Activated naive CD8-positive, alpha-beta T cell treated with anti-CD3 and anti-CD28 coated beads for 36 hours (primary cell): ENCODE results near the gene PKN1. TPM values are rescaled to one million over a fixed set of nuclear protein-coding genes. Genes with fewer than 3 reads are reported as not detected.
"Not testable (repeated sequence)": the region's sequence is repeated elsewhere in the genome, so short reads cannot be mapped to it uniquely, and the experiment has no call there.

Source experiments
- DNase-seq: peaks from one replicate; pipeline ENCODE4 v3.0.0; 2021
- H3K27ac Mint-ChIP-seq: one replicate; pipeline ENCODE4 v1.8.0; 2022; ENCODE audit warnings: mild to moderate bottlenecking, moderate library complexity, mixed read lengths
- H3K27me3 Mint-ChIP-seq: one replicate; pipeline ENCODE4 v1.8.0; 2022; ENCODE audit warnings: mild to moderate bottlenecking, mixed read lengths
- H3K36me3 Mint-ChIP-seq: one replicate; pipeline ENCODE4 v1.8.0; 2021; ENCODE audit warnings: mild to moderate bottlenecking, mixed read lengths
- H3K4me1 Mint-ChIP-seq: one replicate; pipeline ENCODE4 v1.8.0; 2021; ENCODE audit warnings: mixed read lengths
- H3K4me3 Mint-ChIP-seq: one replicate; pipeline ENCODE4 v1.8.0; 2022; ENCODE audit warnings: mild to moderate bottlenecking, moderate library complexity, mixed read lengths
- H3K9me3 Mint-ChIP-seq: one replicate; pipeline ENCODE4 v1.8.0; 2022; ENCODE audit warnings: mixed read lengths
- total RNA-seq, 2 experiments: library from RNA; stranded (reverse); gene quantifications; one replicate each; pipeline ENCODE4 v1.2.3, GENCODE V29; 2021

Gene PKN1
- total RNA-seq, 2 experiments from 2014 or later = 168 to 169 TPM

GRCh38 chr19:14402332-14403144 lies 30.6 kb upstream of the PKN1 start:
- Mint-ChIP-seq H3K9me3 (no peaks in the 10 kb centered on the region), H3K4me1 (peaks cover 10% of the 10 kb centered on the region), H3K36me3 (peaks cover 65% of the 10 kb centered on the region), H3K4me3 (no peak overlapping the region), H3K27ac (no peak overlapping the region), H3K27me3 (no peaks in the 10 kb centered on the region)
- DNase-seq = no peak

- not testable (repeated sequence) for H3K9me3 Mint-ChIP-seq, DNase-seq, H3K27me3 Mint-ChIP-seq, H3K27ac Mint-ChIP-seq, H3K4me3 Mint-ChIP-seq
- H3K4me1 Mint-ChIP-seq = peaks cover 13% of the 10 kb centered on the region
- peaks cover 64% of the 10 kb centered on the region for H3K36me3 Mint-ChIP-seq
Observed at GRCh38 chr19:14403145-14403930, 29.8 kb upstream of the PKN1 start.

- Mint-ChIP-seq H3K4me1 (peaks cover 20% of the 10 kb centered on the region), H3K27me3 (no peaks in the 10 kb centered on the region), H3K27ac (peak overlapping the region; percentile 45), H3K9me3 (no peaks in the 10 kb centered on the region), H3K36me3 (peaks cover 64% of the 10 kb centered on the region), H3K4me3 (no peak overlapping the region)
- no peak for DNase-seq
Observed at GRCh38 chr19:14404312-14404711, 28.8 kb upstream of the PKN1 start.

- H3K36me3 Mint-ChIP-seq = peaks cover 68% of the 10 kb centered on the region
- H3K27ac Mint-ChIP-seq = no peak overlapping the region
- DNase-seq = no peak
- H3K27me3 Mint-ChIP-seq = peaks cover 4% of the 10 kb centered on the region
- H3K4me3 Mint-ChIP-seq = no peak overlapping the region
- H3K9me3 Mint-ChIP-seq = no peaks in the 10 kb centered on the region
- peaks cover 23% of the 10 kb centered on the region for H3K4me1 Mint-ChIP-seq
Observed at GRCh38 chr19:14405380-14405757, 27.7 kb upstream of the PKN1 start.

GRCh38 chr19:14405758-14406644 lies 27.1 kb upstream of the PKN1 start:
- H3K27me3 Mint-ChIP-seq = peaks cover 4% of the 10 kb centered on the region
- peaks cover 27% of the 10 kb centered on the region for H3K4me1 Mint-ChIP-seq
- no peak overlapping the region for H3K4me3 Mint-ChIP-seq
- H3K9me3 Mint-ChIP-seq = no peaks in the 10 kb centered on the region
- DNase-seq = peak; percentile 95
- peak overlapping the region; percentile 85 for H3K27ac Mint-ChIP-seq
- H3K36me3 Mint-ChIP-seq = peaks cover 68% of the 10 kb centered on the region

GRCh38 chr19:14406645-14407401 lies 26.3 kb upstream of the PKN1 start:
- Mint-ChIP-seq H3K27ac (peak overlapping the region; percentile 60), H3K4me1 (peaks cover 33% of the 10 kb centered on the region), H3K4me3 (no peak overlapping the region), H3K9me3 (no peaks in the 10 kb centered on the region), H3K27me3 (peaks cover 4% of the 10 kb centered on the region), H3K36me3 (peaks cover 65% of the 10 kb centered on the region)
- no peak for DNase-seq

- Mint-ChIP-seq H3K4me3 (peak overlapping the region; percentile 32), H3K9me3 (no peaks in the 10 kb centered on the region), H3K4me1 (peaks cover 38% of the 10 kb centered on the region), H3K36me3 (peaks cover 61% of the 10 kb centered on the region), H3K27ac (peak overlapping the region; percentile 78), H3K27me3 (peaks cover 4% of the 10 kb centered on the region)
- no peak for DNase-seq
Observed at GRCh38 chr19:14407605-14408484, 25.3 kb upstream of the PKN1 start.

- H3K4me1 Mint-ChIP-seq = peaks cover 45% of the 10 kb centered on the region
- H3K27ac Mint-ChIP-seq = peak overlapping the region; percentile 78
- no peak for DNase-seq
- no peaks in the 10 kb centered on the region for H3K9me3 Mint-ChIP-seq
- peaks cover 66% of the 10 kb centered on the region for H3K36me3 Mint-ChIP-seq
- H3K27me3 Mint-ChIP-seq = peaks cover 4% of the 10 kb centered on the region
- H3K4me3 Mint-ChIP-seq = peak overlapping the region; percentile 37
Observed at GRCh38 chr19:14408491-14409145, 24.5 kb upstream of the PKN1 start.

- peaks cover 50% of the 10 kb centered on the region for H3K4me1 Mint-ChIP-seq
- peak overlapping the region; percentile 37 for H3K4me3 Mint-ChIP-seq
- H3K36me3 Mint-ChIP-seq = peaks cover 64% of the 10 kb centered on the region
- peaks cover 4% of the 10 kb centered on the region for H3K27me3 Mint-ChIP-seq
- H3K9me3 Mint-ChIP-seq = no peaks in the 10 kb centered on the region
- peak overlapping the region; percentile 78 for H3K27ac Mint-ChIP-seq
- no peak for DNase-seq
Observed at GRCh38 chr19:14409146-14410023, 23.7 kb upstream of the PKN1 start.

- peak overlapping the region; percentile 78 for H3K27ac Mint-ChIP-seq
- H3K27me3 Mint-ChIP-seq = peaks cover 4% of the 10 kb centered on the region
- no peak for DNase-seq
- no peaks in the 10 kb centered on the region for H3K9me3 Mint-ChIP-seq
- H3K4me1 Mint-ChIP-seq = peaks cover 52% of the 10 kb centered on the region
- peak overlapping the region; percentile 53 for H3K4me3 Mint-ChIP-seq
- H3K36me3 Mint-ChIP-seq = peaks cover 62% of the 10 kb centered on the region
Observed at GRCh38 chr19:14410091-14411051, 22.7 kb upstream of the PKN1 start.

GRCh38 chr19:14411161-14411937 lies 21.8 kb upstream of the PKN1 start:
- H3K4me1 Mint-ChIP-seq = peaks cover 58% of the 10 kb centered on the region
- peak overlapping the region; percentile 37 for H3K4me3 Mint-ChIP-seq
- H3K9me3 Mint-ChIP-seq = no peaks in the 10 kb centered on the region
- H3K27me3 Mint-ChIP-seq = peaks cover 4% of the 10 kb centered on the region
- peaks cover 65% of the 10 kb centered on the region for H3K36me3 Mint-ChIP-seq
- DNase-seq = no peak
- peak overlapping the region; percentile 72 for H3K27ac Mint-ChIP-seq
